Fibroblast of mammary gland (primary cell): ENCODE measurements around the gene SMAD6.

Experiments used
- DNase-seq: peaks from one replicate; pipeline ENCODE4 v3.0.0-alpha.2; 2010; ENCODE audit warnings: low read depth
- H3K4me3 ChIP-seq: 2 replicates; pipeline ENCODE4 v1.5.1; 2011; ENCODE audit warnings: low read depth, mild to moderate bottlenecking, low read length, moderate library complexity; ENCODE audit not compliant: control insufficient read depth
- CTCF ChIP-seq: conservative IDR thresholded peaks from 2 replicates; pipeline ENCODE4 v1.5.1; 2011; ENCODE audit warnings: low read depth, low read length, inconsistent platforms; ENCODE audit not compliant: control insufficient read depth, insufficient read depth

The SMAD6 gene

GRCh38 chr15:66700412-66700801 lies 1.6 kb upstream of the SMAD6 start:
- DNase-seq, result no peak
- peak overlapping the region; percentile 47 for H3K4me3 ChIP-seq
- TF ChIP-seq CTCF, result no peak

GRCh38 chr15:66700802-66701421 lies 1.1 kb upstream of the SMAD6 start:
- peak; percentile 88 for DNase-seq
- H3K4me3 ChIP-seq, result peak overlapping the region; percentile 55
- TF ChIP-seq CTCF, result no peak

GRCh38 chr15:66701422-66702034 lies 508 bp upstream of the SMAD6 start:
- peak; percentile 29 for DNase-seq
- peak overlapping the region; percentile 55 for H3K4me3 ChIP-seq

GRCh38 chr15:66702787-66703539 lies 927 bp downstream of the SMAD6 start:
- no peak for DNase-seq
- H3K4me3 ChIP-seq, result peak overlapping the region; percentile 50
- TF ChIP-seq CTCF, result no peak

More at GRCh38 chr15:66701422-66702034, 508 bp upstream of the SMAD6 start:
- TF ChIP-seq CTCF, result no peak

- peak; percentile 40 for DNase-seq
- no peak for TF ChIP-seq CTCF
- peak overlapping the region; percentile 6 for H3K4me3 ChIP-seq
These were observed 1.5 kb downstream of the SMAD6 start for GRCh38 chr15:66703540-66703941.

- DNase-seq, result no peak
- H3K4me3 ChIP-seq, result peak overlapping the region; percentile 27
- TF ChIP-seq CTCF, result no peak
These were observed 2.2 kb downstream of the SMAD6 start for GRCh38 chr15:66704019-66704802.
